Osteoblast (primary cell): ENCODE measurements around the gene CDH11. TPM values are rescaled to one million over a fixed set of nuclear protein-coding genes. Genes with fewer than 3 reads are reported as not detected.

ENCODE experiments used
- DNase-seq: peaks from one replicate; pipeline ENCODE4 v3.0.0; 2011; ENCODE audit warnings: low spot score, mixed read lengths; ENCODE audit not compliant: insufficient read length; ENCODE audit errors: missing footprints
- H2AFZ ChIP-seq: 2 replicates; pipeline ENCODE4 v1.6.0; 2011; ENCODE audit warnings: mild to moderate bottlenecking, low read length
- H3K27ac ChIP-seq: 2 replicates; pipeline ENCODE4 v1.5.1; 2011; ENCODE audit warnings: mild to moderate bottlenecking, low read depth, low read length, moderate library complexity
- H3K27me3 ChIP-seq: 2 replicates; pipeline ENCODE4 v1.6.0; 2012; ENCODE audit warnings: mild to moderate bottlenecking, control low read depth, inconsistent platforms, low read length, moderate library complexity; ENCODE audit not compliant: insufficient read depth
- H3K36me3 ChIP-seq: 2 replicates; pipeline ENCODE4 v1.5.1; 2011; ENCODE audit warnings: mild to moderate bottlenecking, low read length, control low read depth, moderate library complexity; ENCODE audit not compliant: insufficient read depth
- H3K4me1 ChIP-seq: 2 replicates; pipeline ENCODE4 v1.5.1; 2011; ENCODE audit warnings: mild to moderate bottlenecking, low read length, control low read depth, moderate library complexity; ENCODE audit not compliant: insufficient read depth
- H3K4me2 ChIP-seq: 2 replicates; pipeline ENCODE4 v1.6.0; 2011; ENCODE audit warnings: mild to moderate bottlenecking, low read length; ENCODE audit not compliant: insufficient read depth
- H3K4me3 ChIP-seq: fragments of 200-600 bp; sonication (generic); 3 replicates; pipeline ENCODE4 v1.5.1; 2012; ENCODE audit warnings: mild to moderate bottlenecking, low read length, inconsistent platforms; ENCODE audit not compliant: insufficient read depth
- H3K79me2 ChIP-seq: 2 replicates; pipeline ENCODE4 v1.6.0; 2012; ENCODE audit warnings: mild to moderate bottlenecking, low read length, control low read depth, inconsistent platforms; ENCODE audit not compliant: insufficient read depth
- H3K9me3 ChIP-seq: 2 replicates; pipeline ENCODE4 v1.5.1; 2011; ENCODE audit warnings: low read depth, low read length, control low read depth
- H4K20me1 ChIP-seq: 2 replicates; pipeline ENCODE4 v1.6.0; 2012; ENCODE audit warnings: mild to moderate bottlenecking, low read length, control low read depth; ENCODE audit not compliant: insufficient read depth
- CTCF ChIP-seq: IDR thresholded peaks from 2 replicates; pipeline ENCODE4 v1.5.1; 2011; ENCODE audit warnings: mild to moderate bottlenecking, low read depth, low read length, moderate library complexity; ENCODE audit errors: extremely low read depth
- total RNA-seq: library from RNA; depleted of rRNA; stranded (reverse); fragments of >200 nt; gene quantifications from 2 replicates; pipeline ENCODE4 v1.2.3, GENCODE V29; 2012

CDH11 gene
- total RNA-seq, 1 donor: 1,116 TPM

DNA sequence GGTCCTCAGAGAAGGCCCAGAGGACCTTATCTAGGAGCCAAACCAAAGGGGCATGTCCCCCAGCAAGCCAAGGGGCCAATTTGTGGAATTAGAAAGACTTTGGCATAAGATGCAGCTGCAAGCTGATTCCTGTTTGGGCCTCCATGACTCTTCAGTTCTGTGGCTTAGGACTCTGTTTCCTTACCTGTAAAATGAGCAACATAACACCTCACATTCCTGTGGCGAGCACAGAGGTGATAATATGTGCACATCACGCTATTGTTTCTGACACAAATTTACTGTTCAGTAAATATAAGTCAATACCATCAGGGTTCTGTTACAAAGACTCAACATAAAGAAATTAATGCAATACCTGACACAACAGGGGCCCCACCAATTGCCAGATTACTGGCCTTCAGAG lies 57.7 kb downstream of the CDH11 start:
- no peak overlapping the region for H3K4me2 ChIP-seq
- no peak for DNase-seq
- H3K4me3 ChIP-seq: no peak overlapping the region
- no peaks in the 10 kb centered on the region for H3K9me3 ChIP-seq
- H3K36me3 ChIP-seq: peaks cover 37% of the 10 kb centered on the region
- no peak overlapping the region for H2AFZ ChIP-seq
- peaks cover 40% of the 10 kb centered on the region for H3K4me1 ChIP-seq
- H4K20me1 ChIP-seq: peaks cover 69% of the 10 kb centered on the region
- peak overlapping the region; percentile 73 for H3K27ac ChIP-seq
- peaks cover 98% of the 10 kb centered on the region for H3K79me2 ChIP-seq
- TF ChIP-seq CTCF: no peak
- no peaks in the 10 kb centered on the region for H3K27me3 ChIP-seq

GRCh38 chr16:65062736-65063583 lies 58.9 kb downstream of the CDH11 start:
- DNase-seq: no peak
- Histone ChIP-seq H2AFZ (no peak overlapping the region), H3K4me1 (peaks cover 28% of the 10 kb centered on the region), H3K79me2 (peaks cover 99% of the 10 kb centered on the region), H4K20me1 (peaks cover 75% of the 10 kb centered on the region), H3K27me3 (no peaks in the 10 kb centered on the region), H3K36me3 (peaks cover 43% of the 10 kb centered on the region), H3K9me3 (no peaks in the 10 kb centered on the region), H3K27ac (peak overlapping the region; percentile 73), H3K4me2 (peak overlapping the region; percentile 9), H3K4me3 (no peak overlapping the region)
- TF ChIP-seq CTCF: no peak

GRCh38 chr16:65061935-65062518 lies 59.8 kb downstream of the CDH11 start:
- no peaks in the 10 kb centered on the region for H3K27me3 ChIP-seq
- peaks cover 28% of the 10 kb centered on the region for H3K4me1 ChIP-seq
- peaks cover 52% of the 10 kb centered on the region for H3K36me3 ChIP-seq
- no peak for DNase-seq
- H3K4me2 ChIP-seq: peak overlapping the region; percentile 9
- H3K27ac ChIP-seq: peak overlapping the region; percentile 73
- no peak overlapping the region for H3K4me3 ChIP-seq
- H3K9me3 ChIP-seq: no peaks in the 10 kb centered on the region
- TF ChIP-seq CTCF: no peak
- H4K20me1 ChIP-seq: peaks cover 81% of the 10 kb centered on the region
- H2AFZ ChIP-seq: no peak overlapping the region
- H3K79me2 ChIP-seq: peaks cover 99% of the 10 kb centered on the region

GRCh38 chr16:65061263-65061662 lies 60.6 kb downstream of the CDH11 start:
- peaks cover 53% of the 10 kb centered on the region for H3K36me3 ChIP-seq
- no peak for TF ChIP-seq CTCF

More at GRCh38 chr16:65061263-65061662, 60.6 kb downstream of the CDH11 start:
- H3K27ac ChIP-seq: peak overlapping the region; percentile 73
- H4K20me1 ChIP-seq: peaks cover 81% of the 10 kb centered on the region
- no peak for DNase-seq
- H3K79me2 ChIP-seq: peaks cover 99% of the 10 kb centered on the region
- H3K4me2 ChIP-seq: no peak overlapping the region
- H3K4me3 ChIP-seq: no peak overlapping the region
- peaks cover 28% of the 10 kb centered on the region for H3K4me1 ChIP-seq
- H3K9me3 ChIP-seq: no peaks in the 10 kb centered on the region
- no peak overlapping the region for H2AFZ ChIP-seq
- no peaks in the 10 kb centered on the region for H3K27me3 ChIP-seq
